LNCAP (cell line): ENCODE results near the gene UBQLN4.

Experiments used
- TF ChIP-seq, protein P1 (sequence below): fragments of 450-650 bp; IDR thresholded peaks from 2 replicates; pipeline ENCODE4 v1.5.1; 2017; ENCODE audit warnings: mild to moderate bottlenecking

The UBQLN4 gene

DNA sequence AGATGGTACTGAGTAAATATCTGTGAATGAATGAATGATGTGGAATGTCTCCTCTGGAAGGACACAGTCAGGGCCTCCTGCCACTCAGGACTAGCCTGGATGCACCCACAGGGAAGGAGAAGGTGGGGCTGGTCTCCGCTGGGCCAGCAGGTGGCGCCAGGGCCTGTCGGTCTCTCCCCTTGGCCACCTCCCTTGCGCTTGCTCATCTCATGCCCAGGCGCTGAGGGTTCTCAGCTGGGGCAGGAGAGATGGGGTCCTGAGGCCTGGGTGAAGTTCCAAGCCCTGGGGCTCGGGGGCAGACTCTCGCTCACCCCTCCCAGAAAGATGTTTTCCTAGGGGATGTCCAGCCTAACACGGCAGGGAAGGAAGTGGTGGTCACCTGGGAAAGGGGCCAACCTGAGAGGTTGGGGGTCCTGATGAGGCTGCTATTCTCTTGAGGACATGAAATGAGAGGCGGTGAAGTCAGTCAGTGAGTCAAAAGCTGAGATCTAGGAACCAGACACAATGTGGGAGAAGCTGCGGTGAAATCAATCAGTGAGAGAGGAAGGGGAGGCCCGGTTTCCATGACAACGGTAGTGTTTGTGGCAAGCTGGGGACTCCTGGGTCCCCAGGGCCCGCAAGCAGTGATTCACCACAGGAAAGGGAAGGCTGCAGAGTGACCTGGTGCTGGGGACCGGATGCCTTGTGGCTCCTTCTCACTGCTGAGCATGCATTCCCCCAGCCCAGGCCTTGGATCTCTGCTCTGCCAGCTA is 43.2 kb upstream of the UBQLN4 start:
- TF ChIP-seq, protein P1, sequence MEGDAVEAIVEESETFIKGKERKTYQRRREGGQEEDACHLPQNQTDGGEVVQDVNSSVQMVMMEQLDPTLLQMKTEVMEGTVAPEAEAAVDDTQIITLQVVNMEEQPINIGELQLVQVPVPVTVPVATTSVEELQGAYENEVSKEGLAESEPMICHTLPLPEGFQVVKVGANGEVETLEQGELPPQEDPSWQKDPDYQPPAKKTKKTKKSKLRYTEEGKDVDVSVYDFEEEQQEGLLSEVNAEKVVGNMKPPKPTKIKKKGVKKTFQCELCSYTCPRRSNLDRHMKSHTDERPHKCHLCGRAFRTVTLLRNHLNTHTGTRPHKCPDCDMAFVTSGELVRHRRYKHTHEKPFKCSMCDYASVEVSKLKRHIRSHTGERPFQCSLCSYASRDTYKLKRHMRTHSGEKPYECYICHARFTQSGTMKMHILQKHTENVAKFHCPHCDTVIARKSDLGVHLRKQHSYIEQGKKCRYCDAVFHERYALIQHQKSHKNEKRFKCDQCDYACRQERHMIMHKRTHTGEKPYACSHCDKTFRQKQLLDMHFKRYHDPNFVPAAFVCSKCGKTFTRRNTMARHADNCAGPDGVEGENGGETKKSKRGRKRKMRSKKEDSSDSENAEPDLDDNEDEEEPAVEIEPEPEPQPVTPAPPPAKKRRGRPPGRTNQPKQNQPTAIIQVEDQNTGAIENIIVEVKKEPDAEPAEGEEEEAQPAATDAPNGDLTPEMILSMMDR, result peak; percentile 98

DNA sequence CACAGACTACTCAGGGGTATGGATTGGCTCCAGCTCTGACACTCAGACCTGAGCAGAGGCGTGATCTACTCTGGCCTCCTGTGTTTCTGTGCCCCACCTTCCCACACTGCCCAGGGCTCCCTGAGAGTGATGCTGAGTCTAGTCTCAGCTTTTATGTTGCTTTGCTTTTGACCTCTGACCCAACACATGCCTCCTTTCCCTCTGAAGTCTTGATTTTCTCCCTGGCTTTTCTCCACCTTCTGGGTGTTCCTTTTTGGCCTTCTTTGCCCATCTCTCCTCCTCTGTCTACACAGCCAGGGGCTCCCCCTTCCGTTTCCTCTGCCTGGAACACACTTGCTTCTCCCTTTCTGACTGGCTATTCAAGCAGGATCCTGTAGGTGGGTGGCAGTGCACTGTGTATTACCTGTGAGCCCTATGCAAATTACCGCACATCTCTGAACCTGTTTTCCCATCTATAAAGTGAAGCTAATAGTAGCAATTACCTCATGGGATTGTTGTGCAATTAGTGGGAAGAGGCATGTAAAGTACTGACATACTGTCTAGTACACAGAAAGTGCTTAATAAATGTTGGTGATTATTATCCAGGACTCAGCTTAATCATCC is 42.4 kb upstream of the UBQLN4 start:
- TF ChIP-seq, protein P1, result no peak

DNA sequence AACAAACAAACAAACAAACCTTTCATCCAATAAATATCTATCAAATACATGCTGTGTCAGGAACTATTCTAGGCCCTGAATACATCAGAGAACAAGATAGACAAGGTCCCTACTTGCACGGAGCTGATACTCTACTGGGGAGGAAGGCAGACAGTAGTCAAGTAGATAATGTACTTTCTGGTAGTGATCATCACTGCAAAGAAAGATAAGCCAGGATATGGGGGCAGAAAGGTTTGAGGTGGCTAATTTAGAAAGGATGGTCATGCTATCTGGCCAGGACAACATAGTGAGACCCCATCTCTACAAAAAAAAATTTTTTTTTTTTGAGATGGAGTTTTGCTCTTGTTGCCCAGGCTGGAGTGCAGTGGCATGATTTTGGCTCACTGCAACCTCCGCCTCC is 38.0 kb upstream of the UBQLN4 start:
- TF ChIP-seq, protein P1, result no peak

DNA sequence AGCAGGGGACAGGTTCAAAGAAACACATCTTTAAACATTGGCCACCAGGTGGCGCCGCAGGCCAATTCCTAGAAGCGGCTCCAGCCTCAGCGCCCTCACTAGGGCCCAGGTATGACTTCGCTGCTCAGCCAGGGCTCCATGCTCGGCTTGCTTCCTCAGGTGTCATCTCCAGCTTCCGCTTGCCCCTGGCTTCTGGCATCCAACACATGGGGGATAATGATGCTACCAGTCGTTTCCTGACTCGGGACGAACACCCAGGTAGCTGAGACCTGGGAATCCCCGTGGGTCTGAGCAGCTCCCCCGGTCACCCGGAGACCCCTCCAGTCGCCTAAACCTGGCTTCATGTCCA is 37.2 kb upstream of the UBQLN4 start:
- TF ChIP-seq, protein P1, result peak; percentile 81; the same call in 1 of the 2 replicates

DNA sequence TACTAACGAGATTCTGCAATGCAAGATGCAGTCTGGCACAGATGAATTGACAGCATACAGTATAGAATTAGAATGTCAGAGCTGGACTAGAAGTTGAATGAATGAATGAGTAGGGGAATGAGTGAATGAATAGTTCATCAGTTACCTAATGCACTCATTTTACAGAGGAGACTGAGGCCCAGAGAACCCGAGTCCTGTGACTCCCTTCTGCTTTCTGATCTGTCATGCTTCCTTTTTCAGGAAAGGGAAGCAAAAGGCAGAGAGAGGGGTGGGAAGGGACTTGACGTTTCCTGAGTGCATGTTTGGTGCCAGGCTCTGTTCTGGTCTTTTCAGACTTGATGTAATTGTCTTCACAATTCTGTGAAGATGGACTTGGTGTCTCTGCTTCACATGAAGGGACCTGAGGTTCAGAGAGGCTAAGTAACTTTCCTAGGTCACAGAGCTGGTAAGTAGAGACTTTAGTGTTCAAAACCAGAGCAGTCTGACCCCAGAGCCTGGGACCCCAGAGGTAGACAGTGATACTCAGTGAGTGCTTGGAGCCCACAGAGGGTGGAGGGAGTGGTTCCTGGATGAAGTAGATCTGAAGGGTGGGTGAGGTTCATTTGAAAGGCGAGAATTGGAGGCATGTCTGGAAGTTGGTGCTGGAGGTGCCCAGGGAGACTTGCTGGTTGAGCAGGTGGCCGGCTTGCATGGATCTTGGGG is 36.7 kb upstream of the UBQLN4 start:
- TF ChIP-seq, protein P1, result no peak; the same call in 1 of the 2 replicates

DNA sequence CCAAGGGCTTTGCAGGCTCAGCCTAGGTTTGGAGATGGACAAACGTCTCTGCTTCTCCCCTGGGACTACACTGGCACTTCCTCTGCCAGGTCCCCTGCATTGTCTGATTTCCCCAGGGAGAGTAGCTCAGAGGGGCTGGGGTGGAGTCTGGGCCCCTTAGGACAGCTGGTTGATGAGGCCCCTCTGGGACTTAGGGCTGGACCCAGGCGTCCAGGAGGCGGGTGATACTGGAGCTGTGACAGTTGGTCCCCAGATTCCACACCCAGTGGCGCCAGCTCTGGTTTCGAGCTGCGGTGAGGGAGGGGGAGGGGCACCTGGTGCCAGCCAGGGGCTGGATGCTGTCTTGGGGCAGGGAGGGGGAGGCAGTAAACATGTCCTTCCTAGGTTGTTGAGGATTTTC is 36.1 kb upstream of the UBQLN4 start:
- TF ChIP-seq, protein P1, result no peak

DNA sequence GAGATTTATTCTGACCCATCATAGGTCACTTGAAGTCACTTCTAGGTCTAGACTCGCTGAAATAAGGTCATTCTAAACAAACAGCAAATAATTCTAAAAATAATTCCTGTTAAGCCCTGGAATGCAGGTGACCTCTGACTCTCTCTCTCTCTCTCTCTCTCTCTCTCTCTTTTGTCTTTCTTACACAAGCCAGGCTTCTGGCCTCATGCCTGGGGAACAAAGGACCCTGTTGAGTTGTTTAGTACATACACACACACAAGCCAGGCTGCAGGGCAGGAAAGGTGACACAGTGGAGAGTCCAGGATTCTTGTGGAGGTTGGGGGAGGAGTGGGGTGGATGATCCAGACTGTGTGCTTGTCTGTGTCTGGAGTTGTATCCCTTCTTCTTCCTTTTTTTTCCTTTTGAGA is 32.7 kb upstream of the UBQLN4 start:
- TF ChIP-seq, protein P1, result no peak
